Vagina (tissue), 2 donors: Measurements from ENCODE around the gene PRKAB2.

Experiments
- POLR2A ChIP-seq, 2 donors: fragments of 450-650 bp; IDR thresholded peaks; one replicate each; pipeline ENCODE4 v1.6.1; 2017; ENCODE audit warnings: antibody characterized with exemption in 2 of 2, mild to moderate bottlenecking in 2 of 2, moderate library complexity in 2 of 2
- POLR2AphosphoS5 ChIP-seq, 2 donors: sonication (generic); formaldehyde crosslinking; IDR thresholded peaks; one replicate each; pipeline ENCODE4 v1.9.0; 2017; ENCODE audit warnings: antibody characterized with exemption in 2 of 2, mild to moderate bottlenecking in 2 of 2, low read depth in 1 of 2; ENCODE audit not compliant: insufficient read depth in 1 of 2

DNA sequence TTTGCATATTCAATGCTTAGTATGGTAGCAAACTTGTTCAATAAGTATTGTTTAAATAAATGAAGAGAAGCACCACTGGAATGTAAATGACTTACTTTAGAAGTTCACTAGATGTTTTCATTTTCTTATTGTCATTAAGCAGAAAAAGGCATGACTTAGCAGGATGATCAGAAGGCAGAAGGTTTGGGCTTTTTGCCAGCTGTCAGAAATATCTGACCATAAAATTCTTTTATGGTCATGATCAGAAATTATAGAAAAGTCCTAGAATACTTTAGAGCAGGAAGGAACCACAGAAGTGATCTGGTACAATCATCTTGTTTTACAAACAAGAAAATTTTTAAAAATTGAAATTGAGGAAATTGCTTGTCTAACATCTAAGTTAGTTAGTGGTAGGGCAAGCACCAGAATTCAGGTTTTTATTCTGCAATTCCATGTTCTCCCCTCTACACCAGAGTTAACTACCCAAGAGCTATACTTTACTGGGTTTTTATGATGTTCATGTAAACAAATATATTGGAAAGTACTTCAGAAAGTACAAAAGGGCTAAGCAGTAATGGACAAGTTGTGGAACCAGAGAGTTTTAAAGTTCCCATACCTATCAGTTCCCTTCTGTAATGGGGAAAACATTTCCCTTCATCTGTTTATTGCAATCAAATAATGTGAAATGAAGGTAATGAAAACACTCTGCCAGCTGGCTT lies 42.7 kb upstream of the PRKAB2 start:
- TF ChIP-seq POLR2A (IDR thresholded peaks at IDR 0.05) = no peak
- TF ChIP-seq POLR2AphosphoS5 (IDR thresholded peaks at IDR 0.05; ENCODE audit: insufficient read depth in 1 of 2, low read depth in 1 of 2) = no peak
